G401.6 (cell line): ENCODE measurements around the gene RHOC.
A peak's percentile ranks its signal among the peaks of the same experiment; 100 is the strongest.

ENCODE experiments used
- FAIRE-seq: peaks from 2 replicates; lab custom pipeline; 2012; peaks lifted over from hg19 to GRCh38; lab: Jason Lieb, UNC

Gene RHOC

DNA sequence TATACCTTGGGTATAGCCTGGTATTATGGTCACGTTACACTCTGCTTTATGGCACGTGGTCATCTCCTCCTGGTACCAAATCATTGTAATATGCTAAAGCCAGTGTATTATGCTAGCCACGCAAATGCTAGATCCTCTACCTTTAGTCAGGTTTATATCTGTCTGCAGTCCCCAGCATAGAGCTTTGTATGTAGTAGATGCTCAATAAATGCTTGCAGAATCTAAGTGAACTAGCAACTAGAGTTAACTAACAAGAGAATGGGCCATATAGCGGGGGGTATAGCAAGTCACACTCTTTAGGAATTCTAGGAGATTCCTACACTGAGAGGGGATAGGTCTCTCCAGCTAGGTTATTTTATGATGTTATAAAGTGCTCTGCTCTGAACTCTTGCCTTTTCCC, 29.4 kb downstream of the RHOC start:
- FAIRE-seq: no peak

- FAIRE-seq: no peak
Observed at GRCh38 chr1:112676543-112676942, 30.4 kb downstream of the RHOC start.

DNA sequence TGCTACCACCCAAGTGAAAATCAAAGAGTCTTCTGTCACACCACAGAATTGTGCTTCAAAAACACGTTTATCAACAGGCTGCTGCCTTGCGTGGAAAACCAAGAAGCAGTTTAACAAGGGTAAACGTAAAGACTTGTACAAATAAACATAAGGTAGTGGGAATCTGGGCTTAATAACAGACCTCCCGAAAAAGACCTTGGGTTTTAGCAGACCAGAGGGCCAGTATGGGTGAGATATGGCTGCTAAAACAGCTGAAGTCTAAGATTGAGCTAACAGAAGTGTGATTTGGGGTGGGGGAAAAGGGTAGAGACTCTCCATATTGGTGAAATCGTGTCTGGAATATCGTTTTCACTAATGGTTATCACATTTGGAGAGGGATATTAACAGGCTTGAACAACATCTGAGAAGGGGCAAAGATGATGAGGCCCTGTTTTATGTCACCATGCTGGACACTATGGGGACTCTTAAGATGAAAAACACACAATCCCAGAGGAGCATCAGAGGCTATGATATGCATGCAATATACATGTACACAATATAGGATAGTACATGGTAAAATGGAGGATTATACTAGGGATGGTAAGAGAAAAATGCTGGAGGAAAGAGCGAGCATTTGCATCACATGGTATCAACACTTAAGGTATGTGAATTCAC, 31.1 kb downstream of the RHOC start:
- FAIRE-seq: no peak

GRCh38 chr1:112674986-112675727, 31.8 kb downstream of the RHOC start:
- no peak for FAIRE-seq

GRCh38 chr1:112674440-112674985, 32.4 kb downstream of the RHOC start, which contains the start of gene MOV10:
TSS of gene MOV10 (plus strand) at chr1:112674659. CDS start at chr1:112674913, 254 bp downstream.
- FAIRE-seq: peak; percentile 60

DNA sequence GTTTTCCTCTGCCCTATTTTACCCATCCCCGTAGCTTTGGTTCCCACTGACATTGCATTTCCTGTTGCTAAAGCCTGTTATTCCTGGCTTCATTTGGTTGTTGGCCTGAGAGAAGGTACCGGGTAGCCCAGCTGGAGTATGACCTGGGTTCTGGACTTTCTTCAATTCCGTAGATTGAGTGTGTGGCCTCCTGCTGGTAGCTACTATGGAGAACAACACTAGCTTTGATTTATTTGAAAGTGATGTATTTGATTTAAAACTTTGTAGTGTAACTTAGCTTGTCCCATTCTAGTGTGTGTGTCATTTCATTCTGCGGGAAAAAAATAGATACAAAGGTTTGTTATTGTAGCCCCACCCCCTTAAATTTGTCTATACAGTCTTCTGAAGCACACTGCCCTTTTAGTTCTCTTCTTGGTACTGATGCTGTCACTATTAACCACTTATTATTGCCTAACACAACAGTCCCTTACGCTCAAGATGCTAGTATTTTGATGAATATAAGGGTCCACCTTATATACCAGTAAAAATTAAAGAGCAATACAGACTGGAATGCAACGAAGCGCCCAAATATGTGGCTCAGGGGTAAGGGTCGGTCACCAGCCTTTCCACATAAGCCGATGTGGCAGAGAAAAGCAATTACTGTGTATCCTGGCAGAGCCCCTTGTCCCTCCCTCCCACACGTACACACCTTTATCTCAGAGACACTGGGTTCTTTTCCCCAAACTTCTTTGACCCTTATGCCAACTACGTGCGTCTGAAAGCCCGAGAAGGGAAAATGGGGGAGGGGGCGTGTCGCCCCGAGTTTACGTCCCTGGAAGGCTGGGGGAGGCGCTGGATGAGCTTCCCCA, 33.1 kb downstream of the RHOC start:
- peak; percentile 31 for FAIRE-seq

GRCh38 chr1:112672842-112673241, 34.1 kb downstream of the RHOC start:
- no peak for FAIRE-seq

DNA sequence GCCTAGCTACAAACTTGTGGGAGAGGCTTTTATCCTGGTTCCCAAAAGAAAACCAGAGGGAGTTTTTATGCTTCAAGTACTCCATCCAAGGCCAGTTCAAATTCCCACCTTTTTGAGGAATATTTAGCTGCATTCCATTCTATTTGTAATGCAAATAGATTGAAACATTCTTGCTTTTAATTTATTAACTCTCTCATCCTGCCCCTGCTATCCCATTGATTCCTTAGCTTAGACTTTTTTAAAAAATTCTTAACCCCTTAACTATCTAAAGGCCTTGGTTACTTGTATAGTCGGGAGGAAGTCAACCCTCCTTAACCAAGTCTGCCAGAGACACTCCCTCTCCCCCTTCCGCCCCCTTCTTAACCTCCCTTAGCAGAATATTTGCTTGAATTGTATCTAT, 34.9 kb downstream of the RHOC start:
- no peak for FAIRE-seq

DNA sequence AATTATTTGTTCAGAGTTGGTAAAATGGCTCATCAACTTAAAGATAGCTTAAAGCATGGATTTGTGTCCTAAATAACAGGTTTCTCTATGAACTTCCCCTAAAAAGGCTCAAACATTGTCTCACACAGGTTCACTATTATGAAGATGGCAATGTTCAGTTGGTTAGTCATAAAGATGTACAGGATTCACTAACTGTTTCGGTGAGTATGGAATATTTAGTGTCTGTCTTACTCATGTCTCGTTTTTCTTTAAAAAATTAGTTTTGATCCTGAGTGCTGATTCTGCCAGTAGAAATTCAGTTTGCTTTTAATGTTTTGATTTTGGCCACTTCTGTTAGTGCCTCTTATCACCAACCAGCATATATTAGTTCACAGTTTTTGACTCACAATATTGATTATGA, 40.0 kb downstream of the RHOC start:
- FAIRE-seq: no peak

DNA sequence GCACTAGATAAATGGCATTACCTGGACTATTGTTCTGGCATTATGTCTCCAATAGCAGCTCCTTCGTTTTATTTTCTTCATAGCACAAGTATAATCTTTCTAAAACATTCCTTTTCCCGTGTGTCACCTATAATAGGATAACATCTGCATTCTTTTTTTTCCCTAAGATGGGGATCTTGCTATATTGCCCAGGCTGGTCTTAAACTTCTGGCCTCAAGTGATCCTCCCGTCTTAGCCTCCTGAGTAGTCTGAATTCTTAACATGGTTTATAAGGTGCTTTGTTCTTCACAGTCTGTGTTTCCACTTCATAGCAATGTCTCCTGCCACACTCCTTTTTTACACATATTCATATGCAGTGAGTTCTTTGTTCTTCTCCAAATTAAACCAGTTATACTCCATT, 41.1 kb downstream of the RHOC start:
- FAIRE-seq: no peak

GRCh38 chr1:112651205-112651604, 55.7 kb downstream of the RHOC start:
- FAIRE-seq: no peak
